MM.1S (cell line): ENCODE results near the gene ADGRL3.

ENCODE experiments used
- DNase-seq: peaks from one replicate; pipeline ENCODE4 v3.0.0-alpha.2; 2015
- H2AFZ ChIP-seq: fragments of 300-600 bp; sonication (generic); 2 replicates; pipeline ENCODE4 v1.6.0; 2016; ENCODE audit warnings: antibody characterized with exemption, low read length
- H3F3A ChIP-seq: fragments of 300-600 bp; sonication (generic); 2 replicates; pipeline ENCODE4 v1.6.1; 2016; ENCODE audit warnings: mild to moderate bottlenecking, antibody characterized with exemption, low read length, moderate library complexity, mixed read lengths; ENCODE audit not compliant: insufficient read depth
- H3K27ac ChIP-seq: fragments of 300-600 bp; sonication (generic); 2 replicates; pipeline ENCODE4 v1.5.1; 2016; ENCODE audit warnings: mild to moderate bottlenecking, low read length
- H3K27me3 ChIP-seq: fragments of 300-600 bp; sonication (generic); replicated peaks from 2 replicates; pipeline ENCODE4 v1.6.0; 2016; ENCODE audit warnings: low read length; ENCODE audit not compliant: insufficient read depth
- H3K36me3 ChIP-seq: fragments of 300-600 bp; sonication (generic); replicated peaks from 2 replicates; pipeline ENCODE4 v1.6.1; 2016; ENCODE audit warnings: mild to moderate bottlenecking, low read length, mixed read lengths; ENCODE audit not compliant: insufficient read depth
- H3K4me1 ChIP-seq: fragments of 300-600 bp; sonication (generic); 2 replicates; pipeline ENCODE4 v1.6.1; 2016; ENCODE audit warnings: low read length, mixed read lengths
- H3K4me2 ChIP-seq: fragments of 300-600 bp; sonication (generic); 2 replicates; pipeline ENCODE4 v1.6.0; 2016; ENCODE audit warnings: low read depth, low read length
- H3K4me3 ChIP-seq: fragments of 300-600 bp; sonication (generic); 2 replicates; pipeline ENCODE4 v1.5.1; 2016; ENCODE audit warnings: low read length, mixed read lengths
- H3K79me2 ChIP-seq: fragments of 300-600 bp; sonication (generic); 2 replicates; pipeline ENCODE4 v1.6.1; 2016; ENCODE audit warnings: mixed run types, low read length, mixed read lengths
- H3K9ac ChIP-seq: fragments of 300-600 bp; sonication (generic); 2 replicates; pipeline ENCODE4 v1.6.1; 2016; ENCODE audit warnings: low read length, mixed read lengths
- H3K9me2 ChIP-seq: fragments of 300-600 bp; sonication (generic); replicated peaks from 2 replicates; pipeline ENCODE4 v1.6.1; 2016; ENCODE audit warnings: mild to moderate bottlenecking, low read length, mixed read lengths; ENCODE audit not compliant: insufficient read depth
- H3K9me3 ChIP-seq: fragments of 300-600 bp; sonication (generic); replicated peaks from 2 replicates; pipeline ENCODE4 v1.6.1; 2016; ENCODE audit warnings: mild to moderate bottlenecking, low read length, mixed read lengths; ENCODE audit not compliant: insufficient read depth
- H4K20me1 ChIP-seq: fragments of 300-600 bp; sonication (generic); 2 replicates; pipeline ENCODE4 v1.6.1; 2016; ENCODE audit warnings: mild to moderate bottlenecking, low read length, moderate library complexity, mixed read lengths; ENCODE audit not compliant: insufficient read depth
- EZH2 ChIP-seq: fragments of 300-600 bp; sonication (generic); optimal IDR thresholded peaks from 2 replicates; pipeline ENCODE3; 2017; ENCODE audit warnings: low read depth, mild to moderate bottlenecking, antibody characterized with exemption, low read length, mixed read lengths
- EZH2phosphoT487 ChIP-seq: fragments of 300-600 bp; sonication (generic); IDR thresholded peaks from 2 replicates; pipeline ENCODE4 v1.6.1; 2018; ENCODE audit warnings: antibody characterized with exemption, low read length
- TF ChIP-seq, protein P1 (sequence below): fragments of 300-600 bp; sonication (generic); IDR thresholded peaks from 2 replicates; pipeline ENCODE4 v1.5.1; 2016; ENCODE audit warnings: antibody characterized with exemption, low read length, mixed read lengths

Gene ADGRL3

DNA sequence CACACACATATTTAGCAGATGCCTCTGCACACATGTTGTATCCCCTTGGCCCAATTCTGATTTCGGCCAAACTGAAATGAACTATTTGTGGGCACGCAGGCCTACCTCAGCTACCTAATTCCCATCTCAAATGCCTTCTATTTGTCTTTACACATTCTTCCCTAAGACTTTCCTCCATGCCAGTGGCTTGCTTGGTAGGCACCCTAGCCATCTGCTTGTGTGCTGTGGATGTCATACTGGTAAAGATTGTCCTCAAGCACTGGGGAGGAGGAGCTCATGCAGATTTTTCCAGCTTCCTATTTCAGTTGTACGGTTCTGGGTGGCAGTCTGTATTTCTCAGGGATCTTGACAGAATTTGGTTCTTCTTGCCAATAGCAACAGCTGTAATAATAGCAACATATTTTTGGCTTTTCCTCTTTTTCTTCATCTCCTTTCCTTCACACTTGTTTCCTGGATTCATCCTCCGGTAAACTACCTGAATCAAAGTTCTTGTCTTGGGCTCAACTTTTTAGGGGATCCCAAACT, 514.3 kb downstream of the ADGRL3 start:
- TF ChIP-seq, protein P1, sequence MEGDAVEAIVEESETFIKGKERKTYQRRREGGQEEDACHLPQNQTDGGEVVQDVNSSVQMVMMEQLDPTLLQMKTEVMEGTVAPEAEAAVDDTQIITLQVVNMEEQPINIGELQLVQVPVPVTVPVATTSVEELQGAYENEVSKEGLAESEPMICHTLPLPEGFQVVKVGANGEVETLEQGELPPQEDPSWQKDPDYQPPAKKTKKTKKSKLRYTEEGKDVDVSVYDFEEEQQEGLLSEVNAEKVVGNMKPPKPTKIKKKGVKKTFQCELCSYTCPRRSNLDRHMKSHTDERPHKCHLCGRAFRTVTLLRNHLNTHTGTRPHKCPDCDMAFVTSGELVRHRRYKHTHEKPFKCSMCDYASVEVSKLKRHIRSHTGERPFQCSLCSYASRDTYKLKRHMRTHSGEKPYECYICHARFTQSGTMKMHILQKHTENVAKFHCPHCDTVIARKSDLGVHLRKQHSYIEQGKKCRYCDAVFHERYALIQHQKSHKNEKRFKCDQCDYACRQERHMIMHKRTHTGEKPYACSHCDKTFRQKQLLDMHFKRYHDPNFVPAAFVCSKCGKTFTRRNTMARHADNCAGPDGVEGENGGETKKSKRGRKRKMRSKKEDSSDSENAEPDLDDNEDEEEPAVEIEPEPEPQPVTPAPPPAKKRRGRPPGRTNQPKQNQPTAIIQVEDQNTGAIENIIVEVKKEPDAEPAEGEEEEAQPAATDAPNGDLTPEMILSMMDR, result no peak
- DNase-seq, result no peak

DNA sequence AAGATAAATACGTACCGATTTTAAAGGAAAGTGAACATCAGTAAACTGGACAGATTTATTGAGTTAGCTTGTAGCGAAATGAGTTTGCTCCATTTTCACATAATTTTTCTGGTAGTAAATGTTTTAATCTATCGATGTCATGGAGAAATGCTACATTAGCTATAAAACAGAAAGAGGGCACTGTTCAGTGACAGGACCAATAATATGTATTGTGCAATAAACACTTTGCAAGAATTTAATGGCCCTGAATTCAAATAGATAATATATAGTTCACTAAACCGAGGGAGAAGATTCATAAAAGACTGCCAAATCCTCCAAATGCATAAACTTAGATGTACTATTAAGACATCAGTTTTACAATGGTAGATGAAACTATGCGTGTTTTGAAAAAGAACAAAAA, 516.3 kb downstream of the ADGRL3 start:
- H3K36me3 ChIP-seq, result no peaks in the 10 kb centered on the region
- no peak overlapping the region for H3K4me2 ChIP-seq
- H3F3A ChIP-seq, result no peaks in the 10 kb centered on the region
- no peak overlapping the region for H3K4me3 ChIP-seq
- H3K9me2 ChIP-seq, result no peaks in the 10 kb centered on the region
- TF ChIP-seq, protein P1, result no peak
- no peak for TF ChIP-seq EZH2
- no peak for TF ChIP-seq EZH2phosphoT487
- H3K79me2 ChIP-seq, result no peaks in the 10 kb centered on the region
- H4K20me1 ChIP-seq, result no peaks in the 10 kb centered on the region
- H3K9me3 ChIP-seq, result no peaks in the 10 kb centered on the region
- H3K9ac ChIP-seq, result no peak overlapping the region
- no peaks in the 10 kb centered on the region for H3K27me3 ChIP-seq
- no peak overlapping the region for H3K27ac ChIP-seq
- no peaks in the 10 kb centered on the region for H3K4me1 ChIP-seq
- no peak for DNase-seq
- no peak overlapping the region for H2AFZ ChIP-seq

More for the DNA sequence above, 514.3 kb downstream of the ADGRL3 start:
- H3K4me3 ChIP-seq, result no peak overlapping the region
- no peaks in the 10 kb centered on the region for H3K36me3 ChIP-seq
- H3K79me2 ChIP-seq, result no peaks in the 10 kb centered on the region
- no peak overlapping the region for H3K27ac ChIP-seq
- no peaks in the 10 kb centered on the region for H3F3A ChIP-seq
- no peak overlapping the region for H2AFZ ChIP-seq
- H3K9me2 ChIP-seq, result no peaks in the 10 kb centered on the region
- H3K27me3 ChIP-seq, result no peaks in the 10 kb centered on the region
- no peak overlapping the region for H3K9ac ChIP-seq
- no peaks in the 10 kb centered on the region for H4K20me1 ChIP-seq
- H3K4me2 ChIP-seq, result no peak overlapping the region
- H3K9me3 ChIP-seq, result no peaks in the 10 kb centered on the region
- no peaks in the 10 kb centered on the region for H3K4me1 ChIP-seq

DNA sequence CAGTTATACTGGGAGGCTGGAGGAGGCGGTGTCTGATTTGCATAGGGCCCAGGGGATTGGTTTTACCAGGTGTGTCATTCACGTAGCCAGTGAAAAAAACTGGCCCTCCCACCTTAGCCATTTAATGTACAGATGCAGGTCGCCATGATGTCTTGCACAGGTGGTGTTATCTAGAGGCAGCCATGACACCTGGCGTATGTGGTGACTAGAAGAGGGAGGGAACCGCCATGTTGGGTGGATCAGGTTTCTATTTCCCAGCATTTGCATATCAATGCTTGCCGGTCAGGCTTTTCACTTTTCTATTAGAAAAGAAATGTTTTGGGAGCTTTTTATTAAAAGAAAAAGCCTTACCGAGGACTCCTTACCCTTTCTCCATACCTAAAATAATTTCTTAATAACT, 523.4 kb downstream of the ADGRL3 start:
- Histone ChIP-seq H3K9me2 (no peaks in the 10 kb centered on the region), H4K20me1 (no peaks in the 10 kb centered on the region), H3K4me2 (no peak overlapping the region), H2AFZ (no peak overlapping the region), H3K4me3 (no peak overlapping the region), H3K79me2 (no peaks in the 10 kb centered on the region), H3K9me3 (no peaks in the 10 kb centered on the region), H3K27me3 (no peaks in the 10 kb centered on the region), H3K36me3 (no peaks in the 10 kb centered on the region), H3K9ac (no peak overlapping the region), H3F3A (no peaks in the 10 kb centered on the region), H3K4me1 (no peaks in the 10 kb centered on the region), H3K27ac (no peak overlapping the region)
- TF ChIP-seq EZH2 (no peak), EZH2phosphoT487 (no peak)
- TF ChIP-seq, protein P1, result no peak
- no peak for DNase-seq
